ENCODE data around the gene ZBTB17.
A peak's percentile ranks its signal among the peaks of the same experiment; 100 is the strongest.
"Not testable (repeated sequence)": the region's sequence is repeated elsewhere in the genome, so short reads cannot be mapped to it uniquely, and the experiment has no call there.

ZBTB17 gene

DNA sequence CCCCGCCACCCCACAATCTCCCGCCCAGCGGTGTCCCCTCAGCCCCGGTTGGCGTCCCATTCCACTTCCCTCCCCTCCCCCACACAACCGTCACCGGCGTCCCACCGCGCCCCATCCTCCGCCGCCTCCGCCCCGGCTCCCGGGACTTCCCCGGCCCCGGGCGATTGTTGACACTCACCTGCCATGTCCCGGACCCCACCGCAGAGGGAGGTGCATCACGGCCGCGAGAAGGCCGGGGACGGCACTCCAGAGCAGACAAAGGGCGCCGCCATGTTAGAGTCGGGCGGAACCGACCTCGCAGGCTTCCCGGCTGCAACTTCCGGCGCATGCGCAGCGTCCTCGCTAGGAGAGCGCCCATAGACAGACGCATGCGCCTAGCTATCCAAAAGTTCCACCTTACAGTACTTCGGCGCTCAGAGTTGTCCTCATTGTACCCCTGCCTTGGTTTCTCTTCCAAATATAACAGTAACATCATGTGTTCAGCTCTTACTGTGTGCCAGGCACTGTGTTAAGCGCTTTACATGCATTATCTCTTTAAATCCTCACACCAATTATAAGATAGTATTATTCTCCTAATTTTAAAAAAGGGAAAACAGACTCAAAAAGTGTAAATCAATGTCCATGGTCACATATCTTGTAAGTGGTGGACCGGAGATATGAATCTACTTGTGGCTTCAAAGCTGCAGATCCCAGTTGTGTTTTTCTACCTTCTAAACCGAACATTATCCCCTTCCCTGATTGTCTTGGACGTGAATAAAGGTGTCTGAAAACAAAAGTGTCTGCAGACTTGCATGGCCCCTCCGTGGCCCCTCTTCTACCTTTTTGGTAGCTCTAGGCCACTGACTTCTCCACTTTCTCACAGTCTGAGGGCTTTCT, at the start of gene ZBTB17:
ZBTB17 (minus strand) TSS at position 297 of the 876 bp plus-strand sequence. CDS start 27,606 bp downstream, outside the sequence.
- peak; percentile 94 to 96 for DNase-seq

DNA sequence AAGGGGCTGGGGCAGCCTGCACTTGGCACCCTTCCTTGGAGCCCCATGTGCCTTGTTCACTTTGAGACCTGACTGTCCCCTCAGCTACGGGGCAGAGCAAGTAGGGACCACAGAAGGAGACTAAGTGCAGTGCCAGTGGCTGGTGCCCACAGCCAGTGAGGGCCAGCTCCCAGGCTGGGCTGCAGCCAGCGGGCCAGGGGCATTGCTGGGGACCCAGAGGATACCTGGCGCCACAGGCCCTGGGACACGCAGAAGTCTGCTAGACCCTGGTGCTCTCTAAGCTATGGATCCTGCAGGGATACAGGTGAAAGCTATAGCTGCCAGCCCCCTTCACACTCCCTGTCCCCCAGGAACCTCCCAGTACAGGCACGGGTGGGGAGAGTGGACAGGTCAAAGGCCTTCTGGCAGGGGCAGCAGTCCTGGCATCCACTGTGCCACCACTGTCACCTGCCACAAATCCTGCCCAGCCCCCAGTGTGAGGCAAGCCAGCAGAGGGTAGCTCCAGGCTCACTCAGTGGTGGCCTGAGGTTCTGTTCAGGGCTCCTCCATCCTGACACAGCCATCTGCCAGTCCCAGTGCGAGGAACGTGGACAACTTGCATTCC, 47.3 kb upstream of the ZBTB17 start:
- no peak for DNase-seq

DNA sequence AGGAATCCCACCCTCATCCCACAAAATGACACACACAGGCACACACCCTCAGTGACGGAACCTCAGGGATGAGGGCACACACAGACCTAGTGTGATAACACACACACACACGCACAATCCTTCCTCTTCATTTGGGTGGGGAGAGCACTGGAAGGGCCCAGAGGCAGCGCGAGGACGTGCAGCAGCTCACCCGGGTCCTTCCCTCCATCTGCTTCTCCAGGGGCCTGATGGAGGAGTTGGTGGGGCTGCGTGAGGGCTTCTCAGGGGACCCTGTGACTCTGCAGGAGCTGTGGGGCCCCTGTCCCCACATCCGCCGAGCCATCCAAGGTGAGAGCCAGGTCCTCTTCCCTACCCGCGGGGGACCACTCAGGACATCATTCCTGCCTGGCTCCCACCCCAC, 46.5 kb upstream of the ZBTB17 start:
- no peak for DNase-seq

DNA sequence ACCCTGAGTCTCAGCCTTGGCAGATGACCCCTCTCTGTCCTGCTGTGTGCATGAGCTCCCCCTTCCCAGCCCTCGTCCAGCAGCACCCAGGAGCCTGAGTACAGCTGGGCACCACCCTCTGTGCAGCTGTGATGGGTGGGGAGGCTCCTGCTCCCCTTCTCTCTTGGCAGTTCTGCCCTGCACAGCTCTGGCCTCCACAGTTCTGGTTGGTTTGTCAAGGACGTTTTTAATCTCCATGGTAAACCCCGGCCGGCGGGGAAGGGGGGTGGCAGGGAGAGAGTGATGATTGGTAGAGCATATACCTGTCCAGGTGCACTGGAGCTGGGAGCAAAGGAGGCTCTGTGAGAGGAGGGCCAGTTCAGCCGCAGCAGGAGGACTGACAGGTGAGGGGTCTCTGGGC, 45.8 kb upstream of the ZBTB17 start, which contains the start of gene CLCNKA:
CLCNKA (plus strand) TSS at position 356 of the 400 bp plus-strand sequence. CDS start 584 bp downstream, outside the sequence.
- DNase-seq = no peak

DNA sequence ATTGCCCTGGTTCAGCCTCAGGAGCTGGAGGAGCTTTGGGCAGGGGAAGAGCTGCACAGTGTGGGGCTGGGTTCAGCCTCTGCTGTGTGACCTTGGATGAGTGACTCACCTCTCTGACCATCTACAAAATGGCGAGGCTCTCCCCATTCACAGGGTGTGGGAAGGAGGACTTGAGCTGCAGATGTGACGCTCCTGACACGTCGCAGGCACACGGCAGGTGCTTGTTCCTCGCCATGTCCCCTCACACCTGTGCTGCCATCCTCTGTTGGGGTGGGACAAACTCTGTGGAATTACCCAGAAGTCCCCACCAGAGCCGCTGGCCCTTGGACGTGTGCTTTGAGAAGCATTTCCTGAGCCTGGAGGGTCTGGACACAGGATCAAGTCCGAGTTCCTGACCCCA, 45.0 kb upstream of the ZBTB17 start:
- not testable (repeated sequence) for DNase-seq

DNA sequence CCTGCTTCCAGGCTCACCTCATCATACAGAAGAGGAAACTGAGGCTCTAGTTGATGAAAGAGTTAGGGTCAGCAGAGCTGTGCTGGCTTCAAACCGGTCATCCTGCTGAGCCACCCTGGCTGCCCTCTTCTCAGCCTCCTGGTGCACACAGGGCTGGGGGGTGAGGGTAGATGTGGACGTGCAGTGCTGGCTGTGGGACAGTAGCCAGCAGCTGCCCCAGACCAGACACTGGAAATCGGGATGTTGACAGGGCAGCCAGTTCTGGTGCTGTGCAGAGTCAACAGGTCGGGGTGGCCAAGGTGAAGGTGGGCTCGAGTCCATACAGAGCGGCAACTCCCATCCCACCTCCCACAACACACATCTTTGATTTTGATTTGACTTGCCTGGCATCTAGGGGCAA, 44.4 kb upstream of the ZBTB17 start:
- DNase-seq = no peak

DNA sequence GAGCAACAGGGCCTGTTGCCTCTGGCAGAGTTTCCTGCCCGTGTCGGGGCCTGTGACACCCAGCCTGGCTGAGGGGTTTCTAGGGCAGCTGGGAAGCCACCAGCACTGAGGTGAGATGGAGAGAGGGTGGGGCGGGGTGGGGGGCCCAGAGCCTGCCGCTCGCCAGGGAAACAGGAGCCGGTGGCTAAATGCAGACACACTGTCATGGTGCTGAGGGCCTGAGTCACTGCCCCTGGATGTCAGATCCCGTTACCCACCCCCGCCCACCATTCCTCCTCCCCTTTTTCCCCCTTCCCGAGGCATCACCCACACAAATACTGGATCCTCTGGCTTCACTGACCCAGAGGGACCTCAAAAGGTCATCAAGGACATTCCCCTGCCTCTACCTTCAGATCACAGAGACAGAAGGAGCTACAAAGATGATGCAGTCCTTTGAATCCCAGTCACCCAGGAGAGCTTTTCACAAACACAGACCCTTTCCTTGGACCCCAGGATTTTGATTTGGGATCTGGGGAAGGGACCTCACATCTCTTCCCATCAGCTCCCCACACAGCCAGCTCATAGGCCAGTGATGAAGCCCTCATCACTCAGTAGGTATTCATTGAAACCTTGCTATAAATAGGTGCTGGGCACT, 43.9 kb upstream of the ZBTB17 start:
- DNase-seq = no peak

DNA sequence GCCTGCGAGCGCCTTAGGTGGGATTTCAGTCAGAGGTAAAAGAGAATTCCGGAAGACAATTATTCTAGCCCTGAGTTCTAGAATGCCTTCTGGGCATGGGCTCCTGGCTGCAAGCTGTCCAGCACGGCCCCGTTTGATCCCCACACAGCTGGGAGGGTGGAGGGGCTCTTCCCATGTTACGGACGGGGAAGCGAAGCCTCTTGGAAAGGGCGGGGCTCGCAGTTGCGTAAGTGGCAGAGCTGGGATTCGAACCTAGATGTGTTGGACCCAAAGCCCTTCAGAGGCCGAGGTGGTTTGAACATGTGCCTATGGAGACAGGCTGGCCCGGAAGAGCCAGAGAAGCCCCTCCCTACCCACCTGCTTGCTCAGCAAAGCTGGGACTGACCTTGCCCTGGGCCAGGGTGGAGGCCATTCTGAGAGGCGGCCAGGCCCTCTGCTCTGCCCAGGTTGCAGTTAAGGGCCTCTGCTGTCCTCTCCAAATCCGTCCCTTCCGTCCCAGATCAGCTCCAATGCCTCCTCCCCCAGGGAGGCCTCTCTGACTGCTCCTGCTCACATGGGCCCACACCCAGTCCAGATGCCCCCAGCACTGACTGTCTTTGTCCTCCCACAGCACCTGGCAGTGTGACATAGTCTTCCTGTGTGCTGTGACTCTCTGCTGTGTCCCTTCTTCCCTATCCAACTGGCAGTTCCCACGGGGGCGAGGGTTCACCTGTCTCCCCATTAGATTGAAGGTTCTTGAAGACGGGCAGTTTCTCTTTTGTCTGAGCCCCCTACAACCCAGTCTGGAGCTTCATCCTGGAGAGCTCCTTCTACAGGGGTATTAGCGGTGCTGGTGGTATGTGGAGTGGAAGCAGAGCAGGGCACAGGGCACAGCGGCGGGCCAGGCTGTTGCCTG, 43.1 kb upstream of the ZBTB17 start:
- no peak for DNase-seq

DNA sequence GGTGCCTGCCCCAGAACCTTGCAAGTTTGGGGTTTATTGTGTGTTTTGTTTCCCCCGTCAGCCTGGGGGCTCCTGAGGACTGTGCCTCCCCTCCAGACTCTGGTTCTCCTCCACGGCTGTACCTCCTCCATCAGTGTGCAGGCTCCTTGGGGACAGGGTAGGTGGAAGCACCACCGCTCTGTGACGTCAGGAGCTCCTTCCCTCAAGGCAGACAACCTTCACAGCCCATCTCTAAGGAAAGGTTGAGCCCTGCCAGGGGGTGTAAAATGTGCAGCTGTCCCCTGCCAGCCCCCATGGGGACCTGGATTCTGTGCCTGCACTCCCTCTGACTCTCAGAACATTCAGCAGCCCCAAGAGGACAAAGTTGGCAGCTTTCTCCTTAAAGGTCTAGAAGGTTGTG, 42.4 kb upstream of the ZBTB17 start:
- no peak for DNase-seq

DNA sequence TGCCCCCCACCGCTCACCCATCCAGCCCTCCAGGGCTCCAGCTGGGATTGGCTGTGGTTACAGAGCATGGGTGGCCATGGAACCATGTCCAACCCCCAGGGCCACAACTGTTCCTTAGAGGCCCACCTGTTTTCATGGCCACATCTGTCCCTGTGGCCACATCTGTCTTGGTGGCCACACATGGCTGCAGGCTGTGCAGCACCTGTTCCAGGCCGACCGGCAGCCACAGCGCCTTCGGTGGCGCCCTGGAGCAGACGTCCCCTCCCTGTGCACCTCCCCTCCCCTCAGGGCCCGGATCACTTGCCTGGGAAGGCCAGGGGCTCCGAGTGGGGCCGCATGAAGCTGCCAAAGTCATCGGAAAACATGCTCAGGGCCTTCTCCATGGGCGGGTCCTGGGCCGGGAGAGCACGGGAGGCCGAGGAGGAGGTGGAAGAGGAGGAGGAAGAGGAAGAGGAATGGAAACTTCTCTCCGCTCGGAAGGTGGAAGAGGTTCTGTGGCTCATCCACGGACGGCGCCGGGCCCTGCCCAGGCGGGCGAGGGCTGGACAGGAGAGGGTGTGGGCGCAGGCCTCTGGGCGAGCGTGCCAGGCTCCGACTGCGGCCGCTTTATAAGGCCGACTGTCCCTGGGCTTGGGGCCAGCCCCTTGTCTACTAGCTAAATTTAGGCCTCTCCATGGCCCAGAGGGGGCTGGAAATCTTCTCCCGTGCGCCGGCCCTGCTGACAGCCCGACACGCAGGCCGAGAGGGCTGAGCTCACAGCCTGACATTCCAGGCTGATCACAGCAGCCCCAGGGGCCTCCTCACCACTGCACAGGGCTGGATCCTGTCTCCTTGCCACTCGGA, 41.8 kb upstream of the ZBTB17 start, which contains the start of gene HSPB7:
HSPB7 (minus strand) TSS at position 583 of the 843 bp plus-strand sequence; CDS start at position 503, 80 bp downstream.
- DNase-seq = no peak

DNA sequence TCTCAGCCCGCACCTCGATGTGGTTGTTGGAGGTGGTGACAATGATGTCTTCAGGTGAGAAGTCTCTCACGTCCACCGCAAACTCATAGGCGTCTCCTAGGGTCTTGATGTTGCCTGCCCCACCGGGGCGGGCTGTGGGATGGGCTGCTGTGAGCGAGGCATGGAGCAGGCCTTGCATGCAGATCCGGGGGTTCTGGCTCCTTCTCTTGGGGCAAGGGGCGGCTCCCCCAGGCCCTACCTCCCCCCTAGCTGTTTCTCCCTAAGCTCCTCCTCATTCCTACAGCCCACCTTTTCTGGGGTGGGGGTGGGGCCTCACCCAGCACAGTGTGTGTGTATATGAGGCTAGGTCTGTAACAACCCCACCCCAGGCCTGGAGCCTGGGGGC, 41.2 kb upstream of the ZBTB17 start:
- no peak for DNase-seq

DNA sequence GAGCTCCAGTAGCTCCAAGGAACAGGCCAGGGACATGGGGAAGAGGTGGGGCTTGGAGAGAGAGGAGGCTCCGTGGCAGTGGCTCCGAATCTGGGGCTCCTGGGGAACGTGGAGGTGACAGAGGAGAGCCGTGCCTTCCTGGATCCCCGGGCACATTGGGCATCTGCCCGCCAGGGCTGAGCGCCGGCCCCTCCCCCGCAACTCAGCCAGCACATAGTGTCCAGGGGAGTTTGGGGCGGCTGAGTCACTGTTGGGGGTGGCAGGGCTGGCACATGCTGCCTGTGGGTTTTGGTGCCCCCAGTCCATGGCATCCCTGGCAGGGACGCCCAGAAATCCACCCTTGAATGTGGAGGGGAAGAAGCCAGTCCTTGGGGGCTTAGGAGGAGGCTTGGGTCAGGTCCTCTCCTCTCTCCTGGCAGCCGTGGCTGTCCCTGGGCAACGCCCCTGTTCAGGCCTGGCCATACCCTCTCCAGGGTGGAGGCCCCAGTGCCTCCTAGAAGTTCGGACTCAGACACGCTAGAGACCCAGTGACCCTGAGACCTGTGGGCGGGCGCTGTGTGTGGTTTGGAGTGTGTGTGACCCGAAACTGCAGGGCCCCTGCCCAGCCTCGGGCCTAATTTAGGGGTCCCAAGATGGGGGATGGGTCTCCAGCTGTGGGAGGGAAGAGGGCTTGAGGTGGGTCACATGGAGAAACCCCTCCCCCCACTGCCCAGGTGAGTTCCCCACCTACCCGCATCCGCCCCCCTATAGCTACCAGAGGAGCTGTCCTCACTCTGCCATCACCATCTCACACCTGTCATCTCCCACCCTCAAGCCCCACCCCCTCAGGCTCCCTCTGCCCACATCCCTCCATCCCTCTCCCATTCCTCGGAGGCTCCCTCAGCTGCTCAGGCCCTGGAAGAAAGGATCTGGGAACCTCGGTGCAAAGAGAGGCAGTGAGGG, 40.3 kb upstream of the ZBTB17 start:
- no peak for DNase-seq

DNA sequence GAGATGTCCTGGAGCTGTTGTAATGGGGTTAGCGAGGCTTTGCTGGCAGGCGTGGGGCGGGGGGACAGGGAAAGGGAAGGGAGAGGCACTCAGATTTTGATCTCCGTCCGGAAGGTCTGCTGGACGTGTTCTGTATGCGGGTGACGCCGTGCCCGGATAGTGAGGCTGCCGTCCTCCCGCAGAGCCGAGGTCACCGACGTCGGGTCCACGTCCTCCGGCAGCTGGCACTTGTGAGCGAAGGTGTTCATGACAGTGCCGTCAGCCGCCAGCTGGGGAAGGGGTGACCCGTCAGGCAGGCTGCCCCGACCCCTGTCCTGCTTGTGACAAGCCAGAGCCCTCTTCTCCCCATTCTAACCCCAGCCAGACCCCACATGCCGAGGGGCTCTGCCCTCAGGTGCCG, 39.6 kb upstream of the ZBTB17 start:
- DNase-seq = no peak

DNA sequence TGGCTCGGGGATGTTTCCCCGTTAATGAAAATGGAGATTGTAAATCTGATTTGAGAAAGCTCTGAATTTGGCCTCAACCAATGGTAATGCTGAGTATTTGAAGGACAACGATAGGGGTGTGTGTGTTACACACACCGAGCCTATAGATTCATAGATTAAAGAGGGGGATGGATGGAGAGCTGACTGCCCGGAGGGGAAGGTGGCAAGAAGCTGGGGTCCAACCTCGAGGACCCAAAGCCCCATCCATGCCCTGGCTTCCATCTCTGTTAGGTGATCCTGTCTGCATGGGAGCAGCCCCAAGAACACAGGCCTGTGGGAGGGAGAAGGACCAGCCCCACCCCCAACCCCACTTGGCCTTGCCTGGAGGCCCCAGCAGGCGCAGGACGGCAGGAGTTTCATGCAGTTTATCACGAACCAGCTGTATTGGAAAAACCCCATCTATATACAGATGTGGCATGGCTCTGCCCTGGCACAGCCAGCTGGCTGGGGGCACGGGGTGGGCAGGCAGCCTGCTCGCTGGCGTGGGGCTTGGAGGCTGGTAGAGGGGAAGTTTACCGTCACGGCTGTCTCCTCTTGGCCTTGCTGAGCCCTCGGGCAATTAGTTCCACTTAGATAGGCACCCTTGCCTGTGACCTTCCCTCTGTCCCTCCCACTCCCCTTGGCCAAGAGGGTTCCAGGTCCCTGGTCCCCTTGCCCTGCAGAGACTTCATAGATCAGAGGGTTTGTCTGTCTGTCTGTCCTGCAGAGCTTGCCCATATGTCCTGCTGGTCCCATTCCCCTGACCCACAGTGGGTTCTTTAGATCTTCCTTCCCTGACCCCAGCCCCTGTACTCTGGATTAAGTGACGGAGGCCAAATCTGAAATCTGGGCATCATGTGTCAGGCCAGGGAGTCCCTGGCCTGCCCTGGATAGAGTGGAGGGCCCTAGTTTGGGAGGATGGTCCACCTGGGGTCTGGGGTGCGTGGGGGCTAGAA, 38.9 kb upstream of the ZBTB17 start:
- no peak for DNase-seq

DNA sequence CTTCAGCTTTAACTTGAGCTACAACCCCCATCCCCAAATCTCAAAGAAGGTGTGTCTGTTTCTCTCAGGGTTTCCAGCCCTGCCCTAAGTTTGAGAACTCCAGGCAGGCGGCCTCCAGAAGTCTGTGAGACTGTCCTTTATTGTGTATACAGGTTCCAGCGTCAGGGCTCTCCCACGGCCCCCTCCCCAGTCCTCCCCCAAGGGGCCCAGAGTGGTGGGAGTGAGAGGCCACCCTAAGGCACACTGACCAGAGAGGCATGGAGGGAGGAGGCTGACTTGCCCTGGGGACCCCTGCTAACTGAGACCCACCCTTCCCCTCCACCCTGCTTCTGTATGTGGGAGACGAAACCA, 38.0 kb upstream of the ZBTB17 start:
- DNase-seq = no peak

DNA sequence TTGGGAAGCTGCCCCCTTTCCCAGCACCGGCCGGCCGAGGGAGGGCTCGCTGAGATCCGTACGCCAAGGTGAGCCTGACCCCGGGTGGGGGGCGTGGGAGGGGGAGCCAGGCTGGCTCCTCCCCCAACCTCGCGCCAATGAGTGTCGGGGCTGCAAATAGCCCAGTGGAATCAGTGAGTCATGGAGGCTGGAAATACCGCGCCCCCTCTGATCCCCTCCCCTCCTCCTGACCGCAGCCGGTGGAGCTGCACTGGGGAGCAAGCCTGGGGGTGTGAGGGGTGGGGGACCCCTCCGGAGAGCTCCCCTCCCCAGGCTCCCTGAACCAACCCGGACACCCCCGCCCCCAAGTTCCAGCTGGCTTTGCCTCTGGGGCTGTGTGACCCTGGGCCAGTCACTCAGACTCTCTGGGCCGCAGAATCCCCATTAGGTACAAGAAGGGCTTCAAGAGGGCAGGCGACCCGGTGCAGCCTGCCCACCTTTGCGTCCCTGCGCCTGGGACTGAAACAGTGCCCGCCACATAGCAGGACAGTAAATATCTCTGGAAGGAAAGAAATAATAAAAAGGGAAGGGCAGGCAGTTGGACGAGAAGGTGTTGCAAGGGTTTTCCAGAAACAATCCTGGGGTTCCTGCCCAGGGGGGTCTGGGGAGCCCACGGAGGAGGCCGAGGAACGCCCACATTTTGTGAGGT, 37.5 kb upstream of the ZBTB17 start:
- no peak for DNase-seq

DNA sequence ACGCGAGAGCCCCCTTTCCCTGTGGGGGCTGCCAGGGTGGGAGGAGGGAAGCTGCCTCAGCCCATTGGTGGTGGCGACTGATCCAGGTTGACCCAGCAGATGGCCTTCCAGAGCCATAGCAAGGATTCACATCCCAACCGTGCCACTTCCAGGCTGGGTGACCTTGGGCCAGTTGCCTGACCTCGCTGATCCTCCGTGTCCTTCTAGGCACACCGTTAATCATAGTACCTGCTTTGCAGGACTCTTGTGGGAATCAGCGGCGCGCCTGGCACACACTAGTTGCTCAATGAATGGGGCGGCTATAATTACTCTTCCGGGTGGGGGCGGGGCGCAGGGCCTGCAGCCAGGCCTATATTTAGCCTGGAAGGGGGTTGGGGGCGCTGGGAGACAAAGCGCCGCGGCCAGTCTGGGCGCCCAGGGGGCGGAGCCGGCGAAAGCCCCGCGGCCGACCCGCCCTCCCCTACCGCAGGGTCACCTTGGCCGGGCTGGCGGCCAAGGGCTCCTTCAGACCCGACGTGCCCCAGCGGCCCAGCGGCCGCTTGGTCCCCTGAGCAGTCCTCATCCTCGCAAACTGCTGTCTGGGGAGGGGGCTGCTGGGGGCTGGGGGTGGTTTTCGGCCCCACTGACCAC, 36.8 kb upstream of the ZBTB17 start:
- DNase-seq = peak in 1 of 2 experiments; percentile 20

DNA sequence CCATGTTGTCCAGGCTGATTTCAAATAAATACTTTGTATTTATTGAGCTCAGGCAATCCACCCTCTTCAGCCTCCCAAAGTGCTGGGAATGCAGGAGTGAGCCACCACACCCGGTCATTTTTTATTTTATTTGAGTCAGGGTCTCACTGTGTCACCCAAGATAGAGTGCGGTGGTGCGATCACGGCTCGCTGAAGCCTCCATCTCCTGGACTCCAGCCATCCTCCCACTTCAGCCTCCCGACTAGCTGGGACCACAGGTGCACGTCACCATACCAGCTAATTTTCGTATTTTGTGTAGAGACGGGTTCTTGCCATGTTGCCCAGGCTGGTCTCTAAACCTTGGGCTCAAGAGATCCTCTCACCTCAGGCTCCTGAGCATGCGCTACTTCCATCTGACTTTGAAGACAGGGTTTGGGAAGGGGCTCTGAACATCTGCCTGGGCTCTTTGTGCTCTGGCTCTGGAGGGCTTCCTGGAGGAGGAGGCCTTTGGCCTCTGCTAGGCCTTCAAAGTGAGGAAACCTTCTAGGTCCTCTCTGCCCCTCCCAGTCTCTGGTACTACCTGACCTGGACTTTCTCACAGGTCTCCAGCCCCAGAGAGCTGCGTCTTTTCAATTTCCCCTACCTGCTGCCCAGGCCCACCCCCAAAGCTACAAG, 36.2 kb upstream of the ZBTB17 start:
- DNase-seq = no peak

All from NCI-H2081 (cell line).